Thyroid gland (tissue), 4 donors: Measurements from ENCODE around the gene NUP50. TPM values are rescaled to one million over a fixed set of nuclear protein-coding genes. Genes with fewer than 3 reads are reported as not detected.
"Not testable (repeated sequence)": the region's sequence is repeated elsewhere in the genome, so short reads cannot be mapped to it uniquely, and the experiment has no call there.

Experiments
- DNase-seq, 2 donors: peaks; one replicate each; pipeline ENCODE4 v3.0.0-alpha.2; 2019
- H3K27ac ChIP-seq, 3 donors: fragments of 200-600 bp; sonication (generic); 1 replicate in 2 of 3; 2 replicates in 1 of 3; pipeline ENCODE4 v1.5.1; 2016 to 2019; ENCODE audit warnings: mild to moderate bottlenecking in 1 of 3, moderate library complexity in 1 of 3
- H3K27me3 ChIP-seq: fragments of 200-600 bp; sonication (generic); one replicate; pipeline ENCODE4 v1.5.1; 2019
- H3K36me3 ChIP-seq, 2 donors: fragments of 200-600 bp; sonication (generic); one replicate each; pipeline ENCODE4 v1.5.1; 2016 to 2019
- H3K4me1 ChIP-seq, 2 donors: fragments of 200-600 bp; sonication (generic); one replicate each; pipeline ENCODE4 v1.5.1; 2017 to 2019
- H3K4me3 ChIP-seq, 3 donors: fragments of 200-600 bp; sonication (generic); replicated peaks in 1 of 3; 1 replicate in 2 of 3; 2 replicates in 1 of 3; pipeline ENCODE4 v1.5.1; 2016; ENCODE audit warnings: mild to moderate bottlenecking in 1 of 3
- H3K9me3 ChIP-seq: fragments of 200-600 bp; sonication (generic); one replicate; pipeline ENCODE4 v1.5.1; 2017
- POLR2A ChIP-seq, 2 donors: fragments of 450-650 bp; IDR thresholded peaks; one replicate each; pipeline ENCODE4 v1.6.1; 2017; ENCODE audit warnings: antibody characterized with exemption in 2 of 2, mild to moderate bottlenecking in 2 of 2, moderate library complexity in 1 of 2
- WGBS, 2 donors: methylation state at CpG; one replicate each; pipeline ENCODE4 v1.1.5; 2017; 5-methylcytosine and 5-hydroxymethylcytosine counted together
- intact Hi-C: fragments of 100-400 bp; cut with DNase I; formaldehyde crosslinking; loops from one replicate; pipeline ENCODE4 v1.15.1; 2023
- total RNA-seq, 4 donors: library from RNA; depleted of rRNA; stranded (reverse); fragments of >200 nt; gene quantifications; one replicate each; pipeline ENCODE4 v1.2.3, GENCODE V29; 2016
- TF ChIP-seq, protein P1 (sequence below), 6 experiments: fragments of 200-600 bp in 3 of 6; fragments of 450-650 bp in 3 of 6; sonication (generic) in 3 of 6; IDR thresholded peaks; one replicate each; pipeline ENCODE4 v1.5.1; 2016 to 2019; ENCODE audit warnings: antibody characterized with exemption in 6 of 6, mild to moderate bottlenecking in 2 of 6, inconsistent platforms in 1 of 6, moderate library complexity in 1 of 6

NUP50 gene
- total RNA-seq, 4 donors from 2014 or later = 53.9 to 128 (median 91.9) TPM

DNA sequence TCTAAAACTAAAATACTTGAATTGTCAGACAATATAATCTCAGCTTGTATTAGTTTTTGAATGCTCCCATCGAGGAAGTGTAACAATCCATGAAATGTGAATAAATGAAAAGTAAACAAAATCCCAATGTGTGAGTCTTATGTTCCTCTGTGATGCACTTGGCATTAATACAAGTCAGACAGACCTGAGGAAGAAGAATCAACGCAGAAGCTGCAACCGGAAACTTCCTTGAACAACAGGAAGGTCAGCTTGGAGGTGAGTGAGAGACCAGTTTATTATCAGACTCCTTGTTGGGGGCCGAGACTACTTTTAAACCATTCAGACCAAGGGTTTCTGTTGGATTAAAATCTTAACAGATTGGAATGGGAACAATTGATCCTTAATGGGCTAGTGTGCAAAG lies 24.2 kb downstream of the NUP50 start:
- H3K27me3 ChIP-seq = no peaks in the 10 kb centered on the region
- H3K4me3 ChIP-seq = no peak overlapping the region
- no peaks in the 10 kb centered on the region for H3K9me3 ChIP-seq
- 69 to 79% methylated on average over 4 of the region's 4 CpGs for WGBS, 2 donors
- H3K27ac ChIP-seq = peak overlapping the region in 1 of 3 donors; percentile 62
- H3K4me1 ChIP-seq = peaks cover 0 to 6% of the 10 kb centered on the region in 2 donors
- TF ChIP-seq POLR2A (IDR thresholded peaks at IDR 0.05) = no peak
- TF ChIP-seq, protein P1, sequence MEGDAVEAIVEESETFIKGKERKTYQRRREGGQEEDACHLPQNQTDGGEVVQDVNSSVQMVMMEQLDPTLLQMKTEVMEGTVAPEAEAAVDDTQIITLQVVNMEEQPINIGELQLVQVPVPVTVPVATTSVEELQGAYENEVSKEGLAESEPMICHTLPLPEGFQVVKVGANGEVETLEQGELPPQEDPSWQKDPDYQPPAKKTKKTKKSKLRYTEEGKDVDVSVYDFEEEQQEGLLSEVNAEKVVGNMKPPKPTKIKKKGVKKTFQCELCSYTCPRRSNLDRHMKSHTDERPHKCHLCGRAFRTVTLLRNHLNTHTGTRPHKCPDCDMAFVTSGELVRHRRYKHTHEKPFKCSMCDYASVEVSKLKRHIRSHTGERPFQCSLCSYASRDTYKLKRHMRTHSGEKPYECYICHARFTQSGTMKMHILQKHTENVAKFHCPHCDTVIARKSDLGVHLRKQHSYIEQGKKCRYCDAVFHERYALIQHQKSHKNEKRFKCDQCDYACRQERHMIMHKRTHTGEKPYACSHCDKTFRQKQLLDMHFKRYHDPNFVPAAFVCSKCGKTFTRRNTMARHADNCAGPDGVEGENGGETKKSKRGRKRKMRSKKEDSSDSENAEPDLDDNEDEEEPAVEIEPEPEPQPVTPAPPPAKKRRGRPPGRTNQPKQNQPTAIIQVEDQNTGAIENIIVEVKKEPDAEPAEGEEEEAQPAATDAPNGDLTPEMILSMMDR (IDR thresholded peaks at IDR 0.05) = no peak
- intact Hi-C loops = no loop called here
- peaks cover 19 to 29% of the 10 kb centered on the region in 2 donors for H3K36me3 ChIP-seq
- no peak for DNase-seq

DNA sequence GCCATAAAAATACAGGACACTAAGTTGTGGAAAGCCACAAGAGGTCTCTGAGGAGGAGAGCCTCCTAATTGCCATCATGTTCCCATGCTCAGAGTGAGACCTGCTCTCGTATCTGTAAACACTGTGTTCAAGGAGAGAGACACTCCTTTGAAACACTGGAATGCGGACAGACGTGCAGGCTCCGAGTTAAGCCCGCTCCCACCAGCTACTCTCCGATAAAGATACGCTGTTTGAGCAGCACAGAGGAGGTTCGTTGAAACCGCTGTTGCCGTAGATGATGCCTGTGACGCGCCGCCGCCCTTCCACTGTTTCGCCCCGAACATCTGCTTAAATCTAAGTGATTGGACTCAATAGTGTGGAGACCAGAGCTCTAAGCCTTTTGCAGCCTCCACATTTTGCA lies 25.1 kb downstream of the NUP50 start:
- Histone ChIP-seq H3K4me3 (no peak overlapping the region), H3K27ac (peak overlapping the region in 1 of 3 donors; percentile 62), H3K4me1 (peaks cover 0 to 6% of the 10 kb centered on the region in 2 donors), H3K36me3 (peaks cover 11 to 21% of the 10 kb centered on the region in 2 donors), H3K9me3 (no peaks in the 10 kb centered on the region), H3K27me3 (no peaks in the 10 kb centered on the region)
- 40 to 80% methylated on average over 16 of the region's 16 CpGs for WGBS, 2 donors
- TF ChIP-seq POLR2A (IDR thresholded peaks at IDR 0.05) = peak in 1 of 2 donors; percentile 35
- TF ChIP-seq, protein P1 (IDR thresholded peaks at IDR 0.05) = peak in 1 of 6 experiments; percentile 18
- intact Hi-C loops = no loop called here
- peak; percentile 18 to 67 for DNase-seq

DNA sequence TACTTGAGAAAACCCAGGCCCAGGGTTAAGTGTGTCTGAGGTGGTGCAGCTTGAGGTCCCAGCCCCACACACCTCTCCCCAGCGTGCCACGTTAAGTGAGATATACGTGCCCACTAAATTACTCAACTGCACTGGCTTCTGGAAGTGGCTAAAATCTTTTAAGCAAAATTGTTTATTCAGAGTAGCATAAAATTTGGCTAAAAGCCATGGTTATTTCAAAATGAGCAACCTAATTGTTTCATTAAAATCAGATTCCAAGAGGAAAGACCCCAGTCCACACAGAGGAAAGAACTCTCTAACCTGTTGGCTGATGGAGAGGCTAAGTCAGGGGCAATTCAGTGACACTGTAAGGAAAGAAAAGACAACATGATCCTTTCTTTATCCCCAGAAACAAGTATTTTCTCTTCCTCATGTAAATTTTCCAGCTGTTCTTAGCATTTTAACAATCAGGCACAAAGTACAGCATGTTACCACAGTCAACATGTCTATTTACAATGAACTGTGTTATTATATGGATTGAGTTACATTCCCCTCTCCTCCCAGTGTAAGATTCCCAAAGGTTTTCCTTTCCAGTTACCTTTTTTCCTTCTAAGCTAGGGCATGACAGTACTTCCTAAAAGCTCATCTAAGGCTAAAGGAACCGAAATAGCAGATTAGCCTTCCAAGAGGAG lies 26.6 kb downstream of the NUP50 start:
- intact Hi-C loops = no loop called here
- no peak for DNase-seq
- TF ChIP-seq, protein P1 (IDR thresholded peaks at IDR 0.05) = no peak
- 90 to 94% methylated on average over 4 of the region's 4 CpGs for WGBS, 2 donors
- Histone ChIP-seq H3K27ac (no peak overlapping the region), H3K4me3 (no peak overlapping the region), H3K27me3 (no peaks in the 10 kb centered on the region), H3K36me3 (peaks cover 7 to 8% of the 10 kb centered on the region in 2 donors), H3K9me3 (no peaks in the 10 kb centered on the region), H3K4me1 (peaks cover 0 to 6% of the 10 kb centered on the region in 2 donors)

DNA sequence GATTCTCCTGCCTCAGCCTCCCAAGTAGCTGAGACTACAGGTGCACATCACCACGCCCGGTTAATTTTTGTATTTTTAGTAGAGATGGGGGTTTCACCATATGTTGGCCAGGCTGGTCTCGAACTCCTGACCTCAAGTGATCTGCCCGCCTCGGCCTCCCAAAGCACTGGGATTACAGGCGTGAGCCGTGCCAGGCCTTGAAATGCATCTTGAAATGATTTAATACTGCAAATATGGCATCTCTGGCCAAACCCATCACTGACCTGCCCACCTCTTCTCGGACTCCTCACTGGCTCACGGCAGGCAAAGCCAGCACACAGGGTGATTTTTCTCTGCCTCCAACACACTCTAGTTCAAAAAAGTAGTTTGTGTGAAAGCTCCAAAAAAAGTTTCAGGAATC lies 28.0 kb downstream of the NUP50 start:
- intact Hi-C loops, DNase-seq, H3K36me3 ChIP-seq, H3K27ac ChIP-seq, H3K27me3 ChIP-seq, H3K9me3 ChIP-seq, H3K4me1 ChIP-seq, H3K4me3 ChIP-seq: not testable (repeated sequence)
- WGBS, 2 donors = 91 to 94% methylated on average over 9 of the region's 9 CpGs

DNA sequence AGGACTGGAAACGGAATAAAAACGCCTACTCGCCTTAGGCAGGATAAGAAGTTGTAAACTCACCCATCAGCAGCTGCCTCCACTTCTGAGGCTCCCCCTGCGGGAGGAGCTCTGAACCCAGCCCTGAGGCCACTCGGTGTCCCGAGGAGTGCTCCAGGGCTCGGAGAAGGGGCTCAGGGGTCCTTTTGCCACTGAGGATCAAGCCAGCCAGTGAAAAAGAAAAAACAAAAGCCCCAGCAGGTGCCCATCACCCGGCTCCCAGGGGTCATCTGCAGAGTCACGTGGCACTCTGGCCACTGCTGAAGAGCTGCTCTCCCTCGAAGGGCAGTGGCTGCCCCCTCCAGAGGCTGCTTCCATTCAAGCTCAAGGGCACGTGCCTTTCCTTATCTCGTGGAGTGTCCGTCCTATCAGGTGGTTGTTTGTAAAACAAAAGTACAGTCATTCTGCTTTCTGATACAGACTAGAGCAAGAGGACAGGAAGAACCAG lies 29.0 kb downstream of the NUP50 start:
- TF ChIP-seq POLR2A (IDR thresholded peaks at IDR 0.05) = no peak
- TF ChIP-seq, protein P1 (IDR thresholded peaks at IDR 0.05) = no peak
- WGBS, 2 donors = 46 to 55% methylated on average over 13 of the region's 13 CpGs
- Histone ChIP-seq H3K9me3 (no peaks in the 10 kb centered on the region), H3K4me1 (peaks cover 0 to 6% of the 10 kb centered on the region in 2 donors), H3K27me3 (no peaks in the 10 kb centered on the region), H3K4me3 (no peak overlapping the region), H3K27ac (no peak overlapping the region), H3K36me3 (peaks cover 0 to 3% of the 10 kb centered on the region in 2 donors)
- no peak for DNase-seq
- intact Hi-C loops = no loop called here
